ENCODE results near the gene AHCYL1. TPM values are rescaled to one million over a fixed set of nuclear protein-coding genes. Genes with fewer than 3 reads are reported as not detected.
"Not testable (repeated sequence)": the region's sequence is repeated elsewhere in the genome, so short reads cannot be mapped to it uniquely, and the experiment has no call there.

AHCYL1 gene
- total RNA-seq, 1 donor from 2014 or later = 54.9 TPM

DNA sequence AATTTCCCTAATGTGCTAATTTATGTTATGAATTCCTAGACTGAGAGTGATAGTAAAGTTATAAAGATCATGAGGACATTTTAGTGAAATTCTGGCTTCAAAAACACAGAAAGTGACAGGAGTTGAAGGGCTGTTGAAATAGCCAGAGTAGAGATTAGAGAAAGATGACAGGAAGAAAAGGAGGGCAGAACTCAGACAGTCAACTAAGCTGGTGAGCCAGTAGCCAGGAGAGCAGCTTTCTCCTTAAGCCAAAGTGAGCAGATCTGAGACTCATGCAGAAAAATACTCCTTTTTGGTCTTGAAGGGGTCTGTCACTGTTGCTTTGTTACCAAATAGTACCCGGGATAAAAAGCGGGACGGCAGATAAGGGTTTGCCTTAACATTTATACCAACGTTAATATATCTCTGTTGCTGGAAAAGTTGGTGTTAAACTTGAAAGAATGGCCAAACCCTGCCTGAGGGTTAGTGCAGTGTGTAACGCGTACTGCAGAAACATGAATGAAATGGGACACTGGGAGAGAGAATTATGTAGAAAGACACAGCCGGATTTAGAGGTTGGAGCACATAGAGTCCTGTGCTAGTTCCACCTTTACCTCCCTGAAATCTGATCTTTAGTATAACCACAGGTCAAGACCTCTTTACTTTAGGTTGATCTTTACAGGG, 12.8 kb downstream of the AHCYL1 start:
- peak; percentile 43 for DNase-seq (ENCODE audit: low spot score)

DNA sequence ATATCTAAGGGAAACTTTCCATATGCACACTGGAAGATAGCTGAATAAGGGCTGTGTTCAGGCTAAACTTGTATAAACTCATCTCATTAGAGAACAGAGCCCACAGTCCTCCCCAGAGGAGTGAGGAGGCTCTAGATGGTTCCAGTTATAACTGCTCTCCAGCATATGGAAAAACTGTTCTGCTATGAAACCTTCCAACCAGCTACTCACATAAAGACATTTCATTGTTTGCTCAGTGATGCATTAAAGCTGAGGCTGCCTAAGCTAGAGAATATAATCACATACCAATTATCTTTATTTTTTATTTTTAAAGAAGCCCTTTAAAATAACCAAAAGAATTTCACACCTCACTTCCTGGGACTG, 13.3 kb downstream of the AHCYL1 start:
- peak; percentile 30 for DNase-seq (ENCODE audit: low spot score)

DNA sequence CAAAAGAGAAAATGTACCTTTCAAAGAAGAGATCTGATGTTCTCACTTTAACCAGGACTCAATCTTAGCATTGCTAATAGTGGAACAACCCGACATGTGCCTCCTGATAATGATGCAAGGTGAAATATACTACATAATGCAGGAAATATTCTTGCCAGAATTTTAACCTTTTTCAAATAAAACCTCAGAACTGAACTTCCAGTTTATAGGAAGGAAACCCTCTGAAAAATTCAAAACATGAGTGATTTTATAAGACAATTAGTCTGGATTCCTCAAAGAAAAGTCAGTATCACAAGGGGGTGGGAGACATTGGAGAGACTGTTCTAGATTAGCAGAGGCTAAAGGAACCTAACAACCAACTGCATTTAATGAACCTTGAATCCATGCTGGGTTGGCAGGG, 18.1 kb downstream of the AHCYL1 start:
- DNase-seq (ENCODE audit: low spot score) = no peak

DNA sequence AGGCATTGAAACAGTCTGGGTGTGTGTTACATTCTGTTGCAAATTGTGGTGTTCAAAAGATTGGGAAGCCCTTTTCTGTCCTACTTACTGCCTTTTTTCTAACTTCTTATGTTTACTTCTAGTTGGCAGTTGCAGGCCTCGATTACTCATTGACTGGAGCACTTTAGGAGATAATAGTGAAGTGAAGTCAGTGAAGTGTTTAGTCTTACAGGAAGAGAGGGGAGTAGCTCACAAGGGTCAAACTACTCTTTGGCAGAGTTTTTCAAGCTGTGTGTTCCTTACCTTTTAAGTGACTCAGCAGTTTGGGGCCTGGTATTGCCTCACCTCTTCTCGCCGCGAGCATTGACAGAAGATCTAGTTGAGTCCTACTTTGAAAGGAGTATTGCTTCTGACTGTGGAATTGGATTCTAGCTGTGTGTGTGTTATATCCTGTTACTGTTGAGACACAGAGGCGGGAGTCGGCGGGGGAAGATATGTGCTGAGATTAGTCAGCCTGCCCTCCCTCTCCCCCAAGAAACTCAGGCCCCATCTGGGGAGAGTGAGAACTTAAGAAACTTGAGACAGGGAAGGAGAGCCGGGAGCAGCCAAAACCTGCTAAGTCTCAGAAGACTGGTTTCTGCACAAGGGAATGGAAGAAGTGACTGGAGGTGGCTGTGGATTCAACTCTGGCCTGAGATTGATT, 19.3 kb downstream of the AHCYL1 start:
- DNase-seq (ENCODE audit: low spot score) = peak; percentile 97

DNA sequence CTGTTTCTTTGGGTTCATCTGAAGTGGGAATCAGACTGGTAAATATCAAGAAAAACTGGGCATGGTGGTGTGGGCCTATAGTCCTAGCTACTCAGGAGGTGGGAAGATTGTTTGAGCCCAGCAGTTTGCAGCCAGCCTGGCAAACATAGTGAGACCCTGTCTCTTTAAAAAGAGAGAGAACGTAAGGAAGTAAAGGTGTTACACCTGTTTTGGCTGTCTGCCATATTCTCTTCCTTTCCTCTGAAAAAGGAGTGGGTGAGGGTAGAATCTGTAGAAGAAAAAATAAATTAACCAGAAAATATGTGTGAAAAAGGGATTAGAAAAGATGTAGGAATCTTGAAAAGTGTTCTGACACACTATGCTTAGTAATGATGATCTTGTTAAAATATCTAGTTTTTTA, 20.0 kb downstream of the AHCYL1 start:
- DNase-seq (ENCODE audit: low spot score) = no peak

DNA sequence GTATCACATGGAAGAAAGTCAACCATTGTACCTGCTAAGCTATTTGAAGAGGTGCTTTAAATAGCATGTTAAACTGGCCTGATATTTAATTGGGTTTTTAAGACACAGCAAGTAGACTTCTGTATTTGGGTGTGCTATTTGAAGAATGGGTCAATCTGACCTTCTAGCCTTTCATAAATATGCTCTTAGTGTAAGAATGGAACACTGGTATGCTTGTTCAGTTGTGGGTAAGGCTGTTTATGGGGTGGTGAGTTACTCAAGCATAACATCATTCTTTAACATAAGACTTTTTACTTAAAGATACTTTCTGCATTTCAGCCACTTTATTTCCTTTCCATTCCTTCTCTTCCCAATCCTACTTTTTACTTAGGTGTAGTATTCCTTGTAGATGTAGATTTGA, 21.4 kb downstream of the AHCYL1 start:
- DNase-seq (ENCODE audit: low spot score) = no peak

DNA sequence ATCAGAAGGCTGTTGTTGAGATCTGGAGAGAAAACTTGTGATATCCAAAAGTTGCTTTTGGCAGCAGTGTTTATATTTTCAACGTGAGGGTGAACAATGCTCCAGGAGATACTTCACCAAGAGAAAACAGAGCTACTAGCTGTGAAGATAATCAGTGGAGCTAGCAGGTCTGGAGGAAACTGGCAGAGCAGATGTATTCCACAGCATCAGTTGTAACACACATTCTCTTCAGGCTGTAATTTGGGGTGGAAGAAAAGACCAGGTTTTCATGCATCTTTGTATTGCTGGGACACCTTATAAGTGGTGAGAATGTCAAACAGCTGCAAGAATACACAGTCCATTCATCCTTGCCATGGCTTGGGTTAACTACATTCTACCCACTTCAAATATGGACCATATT, 22.0 kb downstream of the AHCYL1 start:
- DNase-seq (ENCODE audit: low spot score) = no peak

DNA sequence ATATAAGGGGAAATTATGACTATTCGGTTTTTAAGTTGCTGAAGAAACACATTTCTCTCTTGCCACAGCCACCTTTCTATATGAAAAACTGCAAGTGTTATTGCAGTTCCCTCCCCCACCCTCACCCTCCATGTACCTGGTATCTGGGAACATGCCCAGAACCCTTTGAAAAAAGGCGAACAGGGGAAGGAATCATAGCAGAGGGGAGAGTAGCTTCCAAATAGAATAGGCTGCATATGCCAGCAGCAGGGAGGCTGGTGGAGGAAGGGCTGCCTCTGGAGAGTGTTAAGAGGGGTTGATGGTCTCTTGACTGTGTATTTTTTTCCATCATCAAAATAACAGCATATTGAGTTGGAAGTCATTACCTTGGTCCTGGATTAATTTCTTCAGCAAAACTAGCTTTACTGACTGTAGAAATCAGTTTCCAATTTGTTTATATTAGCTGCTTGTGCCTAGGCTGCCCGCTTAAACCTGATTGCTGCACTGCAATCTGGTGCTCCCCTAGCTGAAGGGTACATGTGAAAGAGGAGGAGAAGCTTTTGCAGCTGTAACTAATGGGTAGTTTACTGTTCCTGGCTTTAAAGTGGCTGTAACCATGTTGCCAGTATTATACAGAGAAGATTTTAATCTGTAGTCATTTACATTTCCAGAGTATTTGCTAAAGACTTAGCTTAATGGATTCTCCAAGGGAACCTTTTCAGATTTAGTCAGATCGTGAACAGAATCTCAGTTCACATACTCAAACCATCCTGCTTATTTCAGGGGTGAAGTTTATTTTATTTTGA, 22.7 kb downstream of the AHCYL1 start:
- no peak for DNase-seq (ENCODE audit: low spot score)

DNA sequence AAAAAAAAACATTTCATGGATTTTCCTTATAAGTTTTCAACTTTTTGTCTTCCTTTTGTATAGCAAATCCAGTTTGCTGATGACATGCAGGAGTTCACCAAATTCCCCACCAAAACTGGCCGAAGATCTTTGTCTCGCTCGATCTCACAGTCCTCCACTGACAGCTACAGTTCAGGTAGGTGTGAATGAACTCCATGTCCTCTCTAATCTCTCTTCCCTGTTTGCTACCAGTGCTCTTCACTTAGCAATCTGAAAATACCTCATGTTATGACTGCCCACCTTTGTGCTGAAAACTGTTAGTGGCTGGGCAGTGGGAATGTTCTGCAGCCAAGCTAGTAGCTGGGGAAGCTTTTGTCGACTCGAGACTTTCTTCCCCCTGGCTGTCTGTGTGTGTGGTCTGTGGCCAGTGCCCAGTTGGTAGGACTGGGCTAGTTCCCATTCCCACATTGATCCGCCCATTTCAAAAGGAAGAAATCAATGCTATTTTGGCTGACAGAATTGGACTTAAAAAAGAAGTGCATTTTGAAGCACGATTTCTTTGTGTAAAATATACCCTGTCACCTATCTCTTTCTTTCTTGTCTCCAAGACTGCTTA, 24.5 kb downstream of the AHCYL1 start:
- DNase-seq (ENCODE audit: low spot score) = no peak

DNA sequence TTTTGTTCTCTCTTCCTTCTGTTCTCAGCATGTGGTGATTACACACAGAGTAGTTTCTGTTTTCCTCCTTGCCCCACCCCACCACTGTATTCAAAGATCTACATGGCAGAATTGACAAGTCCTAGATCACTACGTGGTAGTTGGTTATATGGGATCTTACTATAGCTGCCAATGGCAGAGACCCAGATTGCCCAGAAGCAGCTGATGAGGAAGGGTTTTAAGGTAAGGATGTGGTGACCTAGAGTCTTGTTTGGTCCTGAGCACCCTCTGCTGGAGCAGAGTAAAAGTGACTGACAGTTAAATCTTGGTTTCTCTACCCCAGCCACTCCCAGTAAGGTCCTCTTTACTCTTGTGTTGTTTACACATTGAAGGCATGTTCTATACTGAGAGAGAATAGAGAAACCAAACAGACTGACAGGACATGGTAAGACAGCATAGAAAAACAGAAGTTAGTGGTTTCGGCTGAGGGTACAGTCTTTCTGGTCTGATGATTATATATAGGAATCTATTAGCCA, 27.0 kb downstream of the AHCYL1 start:
- peak; percentile 73 for DNase-seq (ENCODE audit: low spot score)

DNA sequence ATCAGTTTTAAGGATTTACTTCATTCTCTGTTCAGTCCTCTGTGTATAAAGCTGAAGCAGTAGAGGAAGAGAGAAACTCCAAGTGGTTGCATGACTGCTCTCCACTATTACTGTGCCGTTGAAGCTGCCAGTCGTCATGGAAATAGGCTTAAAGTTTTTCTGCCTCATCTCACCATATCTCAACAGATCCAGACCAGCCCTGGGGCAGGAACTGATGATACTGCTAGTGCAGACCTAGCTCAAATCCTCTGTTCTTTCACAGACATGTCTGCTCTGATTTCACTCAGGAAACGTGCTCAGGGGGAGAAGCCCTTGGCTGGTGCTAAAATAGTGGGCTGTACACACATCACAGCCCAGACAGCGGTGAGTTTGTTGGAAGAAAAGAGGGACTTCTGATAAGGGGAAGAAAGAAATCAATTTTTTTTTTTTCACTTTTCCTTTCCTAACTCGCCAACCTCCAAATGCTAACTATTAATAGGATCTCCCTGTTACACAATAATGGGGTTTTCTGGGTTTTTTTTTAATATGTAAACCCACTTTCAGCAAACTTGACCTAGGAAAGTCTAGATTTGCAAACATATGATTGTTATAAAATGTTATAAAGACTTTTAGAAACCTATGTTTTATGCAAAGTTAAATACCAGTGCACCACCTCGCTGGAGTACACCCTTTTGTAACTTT, 27.7 kb downstream of the AHCYL1 start:
- DNase-seq (ENCODE audit: low spot score) = peak; percentile 92

DNA sequence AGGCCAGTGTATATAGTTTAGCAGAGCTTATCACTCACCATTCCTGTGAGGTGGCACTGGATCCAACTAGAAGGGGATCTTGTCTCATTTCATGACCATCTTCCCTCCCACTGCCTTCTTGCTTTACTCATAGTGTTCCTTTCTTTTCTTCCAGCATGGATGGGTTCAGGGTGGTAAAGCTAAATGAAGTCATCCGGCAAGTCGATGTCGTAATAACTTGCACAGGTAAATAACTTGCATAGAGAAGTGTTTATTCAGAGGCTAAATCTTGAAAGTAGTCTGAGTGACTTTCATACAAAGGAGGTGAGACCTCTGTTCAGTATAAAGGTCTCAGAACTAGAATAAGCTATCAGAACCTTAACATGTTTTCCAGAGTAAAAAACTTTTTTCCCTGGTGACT, 33.2 kb downstream of the AHCYL1 start:
- DNase-seq (ENCODE audit: low spot score) = no peak

DNA sequence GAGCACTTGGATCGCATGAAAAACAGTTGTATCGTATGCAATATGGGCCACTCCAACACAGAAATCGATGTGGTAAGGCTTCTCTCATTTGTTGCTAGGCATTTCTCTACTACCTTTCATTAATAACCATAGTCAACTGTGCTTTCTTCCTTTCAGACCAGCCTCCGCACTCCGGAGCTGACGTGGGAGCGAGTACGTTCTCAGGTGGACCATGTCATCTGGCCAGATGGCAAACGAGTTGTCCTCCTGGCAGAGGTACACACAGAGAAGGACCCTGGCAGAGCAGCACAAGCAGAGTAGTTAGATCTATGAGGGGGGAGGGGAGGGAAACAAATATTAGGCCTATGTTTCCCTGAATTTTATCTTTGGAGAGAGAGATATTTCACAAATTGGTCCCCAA, 33.8 kb downstream of the AHCYL1 start:
- no peak for DNase-seq (ENCODE audit: low spot score)

DNA sequence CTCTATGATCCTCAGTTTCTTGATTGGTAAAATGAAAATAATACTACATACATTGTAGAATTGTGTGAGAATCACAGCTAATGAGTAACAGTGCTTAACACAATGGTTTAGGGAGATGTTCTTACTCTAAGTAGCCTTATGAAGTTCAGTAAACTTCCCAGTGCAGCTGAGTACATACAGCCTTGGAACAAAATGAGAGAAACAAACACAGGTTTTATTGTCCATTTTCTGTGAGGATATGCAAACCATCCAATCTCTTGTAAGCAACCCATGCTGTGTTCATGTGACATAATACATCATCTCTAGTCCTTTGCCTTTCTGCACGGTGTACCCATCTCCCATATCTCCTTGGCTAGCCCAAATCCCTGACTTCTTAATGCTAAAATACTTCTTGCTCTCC, 35.2 kb downstream of the AHCYL1 start:
- no peak for DNase-seq (ENCODE audit: low spot score)

DNA sequence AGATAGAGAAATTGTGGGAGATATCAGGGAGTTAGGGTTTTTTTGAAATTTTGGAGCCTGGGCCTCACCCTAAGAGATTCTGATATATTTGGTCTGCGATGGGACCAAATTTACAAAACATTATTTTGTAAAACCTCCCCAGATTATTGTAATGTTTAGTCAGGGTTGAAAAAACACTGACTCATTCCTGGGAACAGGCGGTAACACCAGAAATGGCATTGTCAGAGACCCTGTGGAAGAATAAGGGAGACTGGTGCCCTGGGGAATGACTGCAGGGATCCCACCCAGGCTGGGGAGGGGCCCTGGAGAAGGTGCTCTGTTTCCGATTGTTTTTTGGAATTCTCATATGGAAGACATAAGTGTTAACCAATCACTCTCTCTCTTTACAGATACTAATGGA, 36.7 kb downstream of the AHCYL1 start:
- DNase-seq (ENCODE audit: low spot score) = no peak

DNA sequence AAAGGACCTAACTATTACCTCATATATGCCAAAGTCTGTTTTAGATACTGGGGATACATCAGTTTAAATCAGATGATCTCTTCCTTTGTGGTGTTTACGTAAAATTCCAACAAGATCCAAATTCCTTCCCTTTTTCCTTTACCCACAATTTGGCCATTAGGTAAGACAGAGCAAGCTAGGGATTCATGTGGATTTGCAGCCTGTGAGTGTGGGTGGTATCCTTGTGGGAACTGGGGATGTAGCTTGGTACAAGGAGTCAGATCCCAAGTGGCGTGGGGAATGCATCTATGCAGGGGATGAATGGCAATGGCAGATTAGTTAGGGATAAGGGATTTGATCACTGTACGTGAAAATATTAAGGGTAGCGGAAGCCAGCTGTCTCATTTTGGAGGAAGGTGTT, 40.0 kb downstream of the AHCYL1 start:
- no peak for DNase-seq (ENCODE audit: low spot score)

DNA sequence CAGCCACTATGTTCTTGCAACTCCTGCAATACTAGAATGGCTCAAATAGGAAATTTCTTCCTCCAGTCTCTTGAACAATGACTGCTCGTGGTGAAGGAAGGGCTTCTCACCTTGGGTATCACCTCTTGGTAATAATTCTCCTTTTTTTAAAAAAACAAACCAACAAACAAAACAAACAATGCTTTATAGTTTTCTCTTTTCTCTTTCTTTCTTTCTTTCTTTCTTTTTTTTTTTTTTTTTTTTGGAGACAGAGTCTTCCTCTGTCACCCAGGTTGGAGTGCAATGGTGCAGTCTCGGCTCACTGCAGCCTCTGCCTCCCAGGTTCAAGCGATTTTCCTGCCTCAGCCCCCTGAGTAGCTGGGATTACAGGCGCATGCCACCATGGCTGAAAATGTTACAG, 46.1 kb downstream of the AHCYL1 start:
- not testable (repeated sequence) for DNase-seq (ENCODE audit: low spot score)

DNA sequence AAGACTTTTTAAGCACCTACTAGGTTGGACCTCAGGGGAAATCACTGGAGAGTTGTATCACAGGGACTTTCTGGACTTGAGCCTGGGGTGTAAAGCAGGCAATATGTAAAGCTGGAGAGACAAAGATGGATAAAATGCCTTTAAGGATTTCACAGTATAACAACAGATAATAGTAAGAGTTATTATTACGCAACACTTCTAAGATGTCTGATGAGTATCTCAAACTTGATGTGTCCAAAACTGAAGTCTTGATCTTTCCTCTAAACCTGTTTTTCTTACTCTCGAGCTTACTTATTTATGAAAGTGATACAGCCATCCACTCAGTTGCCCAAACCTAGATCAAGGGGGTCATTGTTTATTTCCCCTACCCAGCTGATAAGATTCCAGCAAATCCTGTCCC, 47.8 kb downstream of the AHCYL1 start:
- DNase-seq (ENCODE audit: low spot score) = no peak

DNA sequence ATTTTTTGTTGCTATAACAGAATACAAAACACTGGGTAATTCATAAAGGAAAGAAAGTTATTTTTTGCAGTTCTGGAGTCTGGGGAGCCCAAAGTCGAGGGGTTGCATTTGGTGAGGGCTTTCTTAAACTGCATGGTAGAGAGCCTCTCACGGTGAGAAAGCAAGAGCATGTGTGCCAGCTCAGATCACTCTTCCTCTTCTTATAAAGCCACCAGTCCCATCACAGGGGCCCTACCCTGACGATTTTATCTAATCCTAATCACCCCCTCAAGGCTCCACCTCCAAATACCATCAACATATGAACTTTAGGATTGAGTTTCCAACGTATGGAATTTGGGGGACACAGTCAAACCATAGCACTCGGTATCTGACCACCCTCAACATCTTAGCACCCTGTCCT, 48.9 kb downstream of the AHCYL1 start:
- DNase-seq (ENCODE audit: low spot score) = no peak

DNA sequence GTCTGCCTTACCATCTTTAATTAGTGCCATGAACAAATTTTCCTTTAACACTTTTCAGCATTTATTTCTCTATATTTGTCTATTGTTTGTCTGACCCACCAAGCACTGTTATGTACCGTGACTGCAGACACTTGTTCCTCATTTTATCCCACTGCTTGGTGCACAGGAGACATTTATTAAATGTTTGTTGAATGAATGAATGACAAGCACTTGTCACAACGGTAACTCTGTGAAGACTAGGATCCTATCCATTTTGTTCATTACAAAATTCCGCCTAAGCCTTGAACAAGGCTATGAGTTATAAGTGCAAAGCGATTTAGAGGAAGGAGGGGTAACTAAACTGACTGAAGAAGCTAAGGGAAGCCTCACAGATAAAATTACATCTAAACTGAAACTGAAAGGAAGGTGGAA, 49.5 kb downstream of the AHCYL1 start:
- no peak for DNase-seq (ENCODE audit: low spot score)

DNA sequence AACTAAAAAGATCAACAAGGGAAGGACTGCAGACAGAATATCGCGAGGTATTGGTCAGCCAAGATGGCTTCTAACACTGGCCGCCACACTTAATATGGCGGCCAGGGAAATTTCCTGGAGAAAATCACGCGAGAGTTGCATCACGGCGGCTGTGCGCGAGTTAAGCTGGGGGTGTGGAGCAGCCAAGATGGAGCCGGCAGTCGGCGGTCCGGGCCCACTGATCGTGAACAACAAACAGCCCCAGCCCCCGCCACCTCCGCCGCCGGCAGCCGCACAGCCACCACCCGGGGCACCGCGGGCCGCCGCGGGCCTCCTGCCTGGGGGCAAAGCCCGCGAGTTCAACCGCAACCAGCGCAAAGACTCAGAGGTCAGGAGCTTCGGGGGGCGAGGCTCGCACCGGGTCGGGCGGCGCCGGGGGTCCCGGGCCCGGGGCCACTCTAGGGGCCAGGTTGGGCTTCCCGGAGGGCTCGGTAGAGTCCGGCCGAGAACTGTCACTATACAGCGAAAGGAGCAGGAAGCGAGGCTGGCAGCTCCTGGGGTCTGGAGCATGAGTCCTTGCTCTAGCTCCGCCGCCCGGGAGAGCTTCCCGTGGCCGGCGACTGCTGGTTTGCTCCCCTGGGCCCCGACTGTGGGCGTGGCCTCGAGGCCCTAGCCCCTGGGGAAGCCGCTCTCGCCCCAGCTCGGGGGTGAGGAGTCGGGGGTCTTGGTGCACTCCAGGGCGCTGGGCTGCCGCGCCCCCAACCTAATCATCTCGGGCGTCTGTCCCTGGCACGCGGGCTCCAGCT, 50.1 kb downstream of the AHCYL1 start, which contains the start of gene STRIP1:
Gene STRIP1, plus strand, starts transcription at position 174 of the 785 bp plus-strand sequence. Its CDS starts 14 bp downstream, at position 188.
- DNase-seq (ENCODE audit: low spot score) = peak; percentile 98

All from umbilical cord (tissue), 2 donors.